Keratinocyte (primary cell): ENCODE data around the gene CACNA1B.

Experiments
- EZH2 ChIP-seq: IDR thresholded peaks from one replicate; pipeline ENCODE4 v1.6.1; 2012; ENCODE audit warnings: inconsistent platforms, mild to moderate bottlenecking, low read length, moderate library complexity
- TF ChIP-seq, protein P1 (sequence below), 3 experiments: IDR thresholded peaks in 1 of 3; conservative IDR thresholded peaks in 1 of 3; optimal IDR thresholded peaks in 1 of 3; 2 replicates in 2 of 3; 3 replicates in 1 of 3; pipeline versions ENCODE3 to v1.5.1; 2011; ENCODE audit warnings: low read length in 3 of 3, mild to moderate bottlenecking in 3 of 3, moderate library complexity in 2 of 3, control low read depth in 1 of 3, inconsistent platforms in 1 of 3; ENCODE audit not compliant: insufficient read depth in 2 of 3; ENCODE audit errors: extremely low read depth in 1 of 3

- TF ChIP-seq, protein P1, sequence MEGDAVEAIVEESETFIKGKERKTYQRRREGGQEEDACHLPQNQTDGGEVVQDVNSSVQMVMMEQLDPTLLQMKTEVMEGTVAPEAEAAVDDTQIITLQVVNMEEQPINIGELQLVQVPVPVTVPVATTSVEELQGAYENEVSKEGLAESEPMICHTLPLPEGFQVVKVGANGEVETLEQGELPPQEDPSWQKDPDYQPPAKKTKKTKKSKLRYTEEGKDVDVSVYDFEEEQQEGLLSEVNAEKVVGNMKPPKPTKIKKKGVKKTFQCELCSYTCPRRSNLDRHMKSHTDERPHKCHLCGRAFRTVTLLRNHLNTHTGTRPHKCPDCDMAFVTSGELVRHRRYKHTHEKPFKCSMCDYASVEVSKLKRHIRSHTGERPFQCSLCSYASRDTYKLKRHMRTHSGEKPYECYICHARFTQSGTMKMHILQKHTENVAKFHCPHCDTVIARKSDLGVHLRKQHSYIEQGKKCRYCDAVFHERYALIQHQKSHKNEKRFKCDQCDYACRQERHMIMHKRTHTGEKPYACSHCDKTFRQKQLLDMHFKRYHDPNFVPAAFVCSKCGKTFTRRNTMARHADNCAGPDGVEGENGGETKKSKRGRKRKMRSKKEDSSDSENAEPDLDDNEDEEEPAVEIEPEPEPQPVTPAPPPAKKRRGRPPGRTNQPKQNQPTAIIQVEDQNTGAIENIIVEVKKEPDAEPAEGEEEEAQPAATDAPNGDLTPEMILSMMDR (optimal IDR thresholded peaks at IDR 0.05 in 1 of 3, IDR thresholded peaks at IDR 0.05 in 1 of 3, conservative IDR thresholded peaks at IDR 0.05 in 1 of 3; ENCODE audit: extremely low read depth in 1 of 3, insufficient read depth in 2 of 3, low read length in 3 of 3) = peak in 1 of 3 experiments; percentile 4
- no peak for TF ChIP-seq EZH2
Observed at GRCh38 chr9:138100711-138101350, 223.2 kb downstream of the CACNA1B start.
